Measurements from ENCODE around the gene CHURC1.

- TF ChIP-seq POLR2A (IDR thresholded peaks at IDR 0.05; ENCODE audit: low read length) (no peak), GATA1 (IDR thresholded peaks at IDR 0.05; ENCODE audit: low read depth, low read length) (no peak)
Measured at GRCh38 chr14:64877846-64878245, 36.4 kb upstream of the CHURC1 start.
